Measurements from ENCODE around the gene MYL5.

MYL5 gene

GRCh38 chr4:708631-708933 lies 34.2 kb downstream of the MYL5 start:
- no peak for DNase-seq

GRCh38 chr4:709348-709747 lies 35.0 kb downstream of the MYL5 start:
- no peak for DNase-seq

GRCh38 chr4:710116-710515 lies 35.8 kb downstream of the MYL5 start:
- DNase-seq = no peak

GRCh38 chr4:710916-711315 lies 36.6 kb downstream of the MYL5 start:
- DNase-seq = no peak

- no peak for DNase-seq
Observed at GRCh38 chr4:712093-712492, 37.8 kb downstream of the MYL5 start.

GRCh38 chr4:712916-713632 lies 38.7 kb downstream of the MYL5 start:
- no peak for DNase-seq

GRCh38 chr4:714087-714486 lies 39.7 kb downstream of the MYL5 start:
- DNase-seq = no peak

GRCh38 chr4:717601-718320 lies 43.4 kb downstream of the MYL5 start:
- DNase-seq = no peak

- DNase-seq = no peak
Observed at GRCh38 chr4:718460-718859, 44.1 kb downstream of the MYL5 start.

GRCh38 chr4:720111-720860 lies 45.9 kb downstream of the MYL5 start:
- no peak for DNase-seq

- no peak for DNase-seq
Observed at GRCh38 chr4:721261-722168, 47.2 kb downstream of the MYL5 start.

- DNase-seq = no peak
Observed at GRCh38 chr4:722169-722725, 47.9 kb downstream of the MYL5 start.

- no peak for DNase-seq
Observed at GRCh38 chr4:722851-723360, 48.6 kb downstream of the MYL5 start.

- DNase-seq = no peak
Observed at GRCh38 chr4:723751-724530, 49.6 kb downstream of the MYL5 start.

- no peak for DNase-seq
Observed at GRCh38 chr4:725391-726234, 51.3 kb downstream of the MYL5 start.

GRCh38 chr4:726235-726787 lies 52.0 kb downstream of the MYL5 start:
- DNase-seq = no peak

- DNase-seq = no peak
Observed at GRCh38 chr4:726838-727237, 52.5 kb downstream of the MYL5 start.

- no peak for DNase-seq
Observed at GRCh38 chr4:727576-727975, 53.2 kb downstream of the MYL5 start.

GRCh38 chr4:729336-730315 lies 55.3 kb downstream of the MYL5 start:
- DNase-seq = no peak

All from CD4-positive, alpha-beta T cell treated with Interferon gamma for 1 hour (primary cell).